Activated CD4-positive, alpha-beta T cell treated with anti-CD3 and anti-CD28 coated beads, Interleukin-2, amount 10 ng/mL, durations not matched to agents 7 days and 5 days (primary cell): ENCODE data around the gene KRTAP12-2. TPM values are rescaled to one million over a fixed set of nuclear protein-coding genes. Genes with fewer than 3 reads are reported as not detected.
A peak's percentile ranks its signal among the peaks of the same experiment; 100 is the strongest.

ENCODE experiments used
- CTCF ChIA-PET: fragments of 350-600 bp; sonication (Branson Sonifier 250); formaldehyde crosslinking; loops from one replicate; lab custom pipeline; 2021; ENCODE audit warnings: antibody characterized with exemption; lab: Charles Lee
- POLR2A ChIA-PET: fragments of 350-600 bp; sonication (Branson Sonifier 250); formaldehyde crosslinking; loops from one replicate; lab custom pipeline; 2021; ENCODE audit warnings: antibody characterized with exemption; lab: Charles Lee
- DNase-seq: peaks from one replicate; pipeline ENCODE4 v3.0.0-alpha.2; 2020
- H3K27ac Mint-ChIP-seq: one replicate; pipeline ENCODE4 v1.8.0; 2021; ENCODE audit warnings: mild to moderate bottlenecking, moderate library complexity, mixed read lengths
- H3K27me3 Mint-ChIP-seq: one replicate; pipeline ENCODE4 v1.8.0; 2021; ENCODE audit warnings: mixed read lengths
- H3K36me3 Mint-ChIP-seq: one replicate; pipeline ENCODE4 v1.8.0; 2021; ENCODE audit warnings: low read depth, mixed read lengths
- H3K4me1 Mint-ChIP-seq: one replicate; pipeline ENCODE4 v1.8.0; 2021; ENCODE audit warnings: mixed read lengths
- H3K4me3 Mint-ChIP-seq: one replicate; pipeline ENCODE4 v1.8.0; 2021; ENCODE audit warnings: mild to moderate bottlenecking, moderate library complexity, mixed read lengths
- H3K9me3 Mint-ChIP-seq: one replicate; pipeline ENCODE4 v1.8.0; 2021; ENCODE audit warnings: mixed read lengths
- total RNA-seq, 2 experiments: library from RNA; stranded (reverse); gene quantifications; one replicate each; pipeline ENCODE4 v1.2.3, GENCODE V29; 2021

KRTAP12-2 gene
- total RNA-seq, 2 experiments from 2014 or later: not detected

GRCh38 chr21:44708213-44708865, 41.6 kb upstream of the KRTAP12-2 start:
- no peak for DNase-seq
- CTCF ChIA-PET: interaction anchor here (0.8 to 1.6 kb wide), 2 partner anchors 14 to 85 kb away, joined by 3 read pairs; no protein-coding TSS in a partner anchor
- peaks cover 87% of the 10 kb centered on the region for H3K27me3 Mint-ChIP-seq

DNA sequence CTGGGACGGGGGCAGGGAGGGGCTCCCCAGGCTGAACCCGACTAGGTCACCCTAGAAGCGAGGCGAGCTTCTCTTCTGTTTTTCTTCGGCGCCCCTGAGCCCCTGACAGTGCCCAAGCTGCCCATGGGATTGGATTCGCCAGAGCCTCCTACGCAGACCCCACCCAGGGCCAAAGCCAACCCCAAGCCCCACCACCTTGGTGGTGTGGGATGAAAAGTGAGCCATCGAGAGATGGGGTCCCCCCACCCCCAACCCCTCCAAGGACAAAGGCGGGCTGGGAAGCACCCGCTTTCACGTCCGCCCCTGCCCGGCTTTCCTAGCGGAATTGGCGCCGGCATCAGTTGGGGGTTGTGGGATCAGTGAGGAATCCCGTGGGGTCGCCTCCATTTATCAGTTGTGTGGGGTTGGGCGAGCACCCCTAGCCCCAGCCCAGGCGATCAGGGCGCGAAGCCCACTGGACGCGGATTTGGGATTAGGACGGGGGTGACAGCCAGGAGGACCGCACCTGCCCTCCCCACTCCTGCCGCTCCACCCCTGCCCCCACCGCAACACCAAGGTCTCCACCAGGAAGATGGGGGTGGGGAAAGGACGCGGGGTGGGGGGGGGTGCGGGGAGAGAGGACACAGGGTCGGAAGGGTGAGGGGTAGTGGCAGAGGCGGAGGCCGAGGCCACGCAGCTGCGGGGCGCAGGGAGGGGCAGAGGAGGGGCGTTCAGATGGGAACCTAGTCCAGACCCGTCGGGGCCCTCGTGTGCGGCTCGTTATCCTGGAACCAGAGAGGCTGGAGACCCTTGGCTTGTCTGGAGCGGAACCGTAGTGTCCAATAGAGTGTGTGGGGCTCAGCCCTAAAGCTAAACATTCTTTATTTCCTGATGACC, 40.2 kb upstream of the KRTAP12-2 start:
- CTCF ChIA-PET: no interaction called here
- peaks cover 84% of the 10 kb centered on the region for H3K27me3 Mint-ChIP-seq
- peak overlapping the region; percentile 41 for H3K27ac Mint-ChIP-seq
- no peak for DNase-seq
- POLR2A ChIA-PET: no interaction called here
- H3K9me3 Mint-ChIP-seq: peaks cover 12% of the 10 kb centered on the region
- no peak overlapping the region for H3K4me3 Mint-ChIP-seq
- peaks cover 15% of the 10 kb centered on the region for H3K36me3 Mint-ChIP-seq
- peaks cover 9% of the 10 kb centered on the region for H3K4me1 Mint-ChIP-seq

More at GRCh38 chr21:44708213-44708865, 41.6 kb upstream of the KRTAP12-2 start:
- POLR2A ChIA-PET: no interaction called here
- H3K4me3 Mint-ChIP-seq: no peak overlapping the region
- peaks cover 12% of the 10 kb centered on the region for H3K9me3 Mint-ChIP-seq
- H3K36me3 Mint-ChIP-seq: peaks cover 15% of the 10 kb centered on the region
- peaks cover 9% of the 10 kb centered on the region for H3K4me1 Mint-ChIP-seq
- no peak overlapping the region for H3K27ac Mint-ChIP-seq

DNA sequence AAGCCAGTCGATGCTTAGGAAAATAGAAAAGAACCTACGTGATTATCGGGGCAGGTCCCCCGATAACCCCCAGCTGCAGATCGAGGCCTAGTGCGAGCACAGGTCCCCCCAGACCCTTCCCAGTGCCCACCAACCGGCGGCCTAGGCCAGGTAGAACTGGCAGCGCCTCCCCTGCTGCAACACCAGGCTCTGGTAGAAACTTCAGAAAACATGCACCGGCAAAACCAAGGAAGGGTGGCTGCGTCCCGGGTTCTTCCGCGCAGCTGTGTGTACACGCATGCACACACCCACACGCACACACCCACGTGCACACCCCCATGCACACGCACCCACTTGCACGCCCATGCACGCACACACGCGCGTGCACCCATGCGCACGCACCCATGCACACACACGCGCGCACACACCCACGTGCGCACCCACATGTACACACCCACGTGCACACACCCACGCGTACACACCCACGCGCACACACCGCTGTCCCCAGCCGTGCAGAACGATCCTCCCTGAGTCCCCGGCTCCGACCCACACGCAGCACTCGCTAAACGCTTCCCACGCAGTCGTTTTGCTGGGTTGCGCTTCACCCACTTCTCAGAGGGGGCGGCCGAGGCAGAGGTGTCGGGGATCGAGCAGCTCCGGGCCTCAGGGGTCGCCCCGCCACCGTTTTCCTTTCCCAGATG, 39.4 kb upstream of the KRTAP12-2 start:
- CTCF ChIA-PET: no interaction called here

DNA sequence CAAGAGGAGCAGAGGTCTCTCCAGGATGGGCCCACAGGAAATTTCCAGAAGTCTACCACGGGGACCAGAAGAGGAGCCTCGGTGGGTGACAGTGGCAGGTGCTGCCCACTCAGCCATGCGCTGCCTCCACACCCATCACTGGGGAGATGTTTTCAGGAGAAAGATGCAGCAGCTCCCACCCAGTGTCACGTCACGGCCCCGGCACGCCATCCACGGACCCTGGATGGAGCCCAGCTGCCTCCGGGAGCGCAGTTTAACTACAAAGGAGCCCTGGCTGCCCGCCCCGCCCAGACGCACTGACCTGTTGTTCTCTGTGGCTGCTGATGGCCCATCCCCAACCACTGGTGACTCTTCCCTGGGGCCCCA, 37.9 kb upstream of the KRTAP12-2 start:
- peaks cover 77% of the 10 kb centered on the region for H3K27me3 Mint-ChIP-seq
- no peak overlapping the region for H3K4me3 Mint-ChIP-seq
- POLR2A ChIA-PET: no interaction called here
- H3K4me1 Mint-ChIP-seq: peaks cover 3% of the 10 kb centered on the region
- H3K27ac Mint-ChIP-seq: no peak overlapping the region
- H3K36me3 Mint-ChIP-seq: peaks cover 15% of the 10 kb centered on the region
- no peak for DNase-seq
- peaks cover 12% of the 10 kb centered on the region for H3K9me3 Mint-ChIP-seq
- CTCF ChIA-PET: interaction anchor here (0.7 kb wide), 1 partner anchor 767 kb away, joined by 3 read pairs; no protein-coding TSS in a partner anchor

More for the DNA sequence above, 39.4 kb upstream of the KRTAP12-2 start:
- Mint-ChIP-seq H3K9me3 (peaks cover 12% of the 10 kb centered on the region), H3K27me3 (peaks cover 83% of the 10 kb centered on the region), H3K4me3 (no peak overlapping the region), H3K36me3 (peaks cover 15% of the 10 kb centered on the region), H3K27ac (peak overlapping the region; percentile 41), H3K4me1 (peaks cover 6% of the 10 kb centered on the region)
- POLR2A ChIA-PET: no interaction called here
- DNase-seq: no peak

DNA sequence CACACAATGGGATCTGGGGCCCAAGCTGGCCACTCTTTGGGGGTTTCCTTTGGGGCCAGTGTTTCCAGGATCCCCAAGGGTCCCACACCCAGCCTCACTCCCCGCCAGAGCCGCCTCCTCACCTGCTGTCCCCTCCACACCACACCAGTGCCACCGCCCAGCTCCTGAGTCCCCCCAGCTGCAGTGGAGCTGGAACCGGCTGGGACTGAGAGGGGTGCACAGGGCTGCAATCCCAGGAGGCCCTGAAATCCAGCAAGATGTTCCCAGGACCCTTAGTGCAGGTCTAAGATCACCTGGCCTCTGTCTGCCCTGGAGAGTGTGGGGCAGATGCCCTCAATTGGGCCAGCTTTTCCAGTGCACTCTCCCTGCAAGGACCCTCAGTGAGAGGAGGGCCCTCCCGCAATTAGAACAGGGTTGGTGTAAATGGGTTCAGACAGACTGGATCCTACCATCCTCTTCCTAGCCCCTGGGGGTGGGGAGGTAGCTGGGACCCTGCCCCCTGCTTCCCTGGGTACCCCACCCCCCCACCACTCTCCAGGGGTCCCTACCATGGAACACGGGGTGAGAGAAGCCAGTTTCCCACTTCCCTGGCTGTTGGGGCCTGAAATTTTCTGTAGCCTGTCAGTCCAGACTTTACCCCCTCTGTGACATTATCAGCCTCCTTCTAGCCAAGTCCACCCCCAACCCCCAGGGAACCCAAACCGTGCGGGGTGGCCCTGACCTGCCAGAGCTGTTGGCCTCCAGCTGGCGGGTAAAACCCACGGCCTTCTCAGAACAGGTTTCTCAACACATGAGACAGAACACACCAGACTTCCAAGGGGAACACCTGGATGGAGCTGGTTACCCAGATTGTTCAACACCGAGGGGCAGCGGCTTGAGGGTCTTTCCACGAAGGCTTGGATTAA, 37.3 kb upstream of the KRTAP12-2 start:
- H3K4me3 Mint-ChIP-seq: no peak overlapping the region
- peaks cover 74% of the 10 kb centered on the region for H3K27me3 Mint-ChIP-seq
- peaks cover 15% of the 10 kb centered on the region for H3K36me3 Mint-ChIP-seq
- CTCF ChIA-PET: interaction anchor here (0.7 kb wide), 1 partner anchor 766 kb away, joined by 3 read pairs; no protein-coding TSS in a partner anchor
- H3K9me3 Mint-ChIP-seq: peaks cover 12% of the 10 kb centered on the region
- no peak overlapping the region for H3K27ac Mint-ChIP-seq
- no peaks in the 10 kb centered on the region for H3K4me1 Mint-ChIP-seq
- POLR2A ChIA-PET: no interaction called here
- no peak for DNase-seq

GRCh38 chr21:44702973-44703730, 36.4 kb upstream of the KRTAP12-2 start:
- H3K27me3 Mint-ChIP-seq: peaks cover 75% of the 10 kb centered on the region
- H3K9me3 Mint-ChIP-seq: peaks cover 12% of the 10 kb centered on the region
- H3K27ac Mint-ChIP-seq: peak overlapping the region; percentile 57
- no peak overlapping the region for H3K4me3 Mint-ChIP-seq
- ChIA-PET POLR2A (no interaction called here), CTCF (no interaction called here)
- no peaks in the 10 kb centered on the region for H3K4me1 Mint-ChIP-seq
- peaks cover 15% of the 10 kb centered on the region for H3K36me3 Mint-ChIP-seq
- no peak for DNase-seq

DNA sequence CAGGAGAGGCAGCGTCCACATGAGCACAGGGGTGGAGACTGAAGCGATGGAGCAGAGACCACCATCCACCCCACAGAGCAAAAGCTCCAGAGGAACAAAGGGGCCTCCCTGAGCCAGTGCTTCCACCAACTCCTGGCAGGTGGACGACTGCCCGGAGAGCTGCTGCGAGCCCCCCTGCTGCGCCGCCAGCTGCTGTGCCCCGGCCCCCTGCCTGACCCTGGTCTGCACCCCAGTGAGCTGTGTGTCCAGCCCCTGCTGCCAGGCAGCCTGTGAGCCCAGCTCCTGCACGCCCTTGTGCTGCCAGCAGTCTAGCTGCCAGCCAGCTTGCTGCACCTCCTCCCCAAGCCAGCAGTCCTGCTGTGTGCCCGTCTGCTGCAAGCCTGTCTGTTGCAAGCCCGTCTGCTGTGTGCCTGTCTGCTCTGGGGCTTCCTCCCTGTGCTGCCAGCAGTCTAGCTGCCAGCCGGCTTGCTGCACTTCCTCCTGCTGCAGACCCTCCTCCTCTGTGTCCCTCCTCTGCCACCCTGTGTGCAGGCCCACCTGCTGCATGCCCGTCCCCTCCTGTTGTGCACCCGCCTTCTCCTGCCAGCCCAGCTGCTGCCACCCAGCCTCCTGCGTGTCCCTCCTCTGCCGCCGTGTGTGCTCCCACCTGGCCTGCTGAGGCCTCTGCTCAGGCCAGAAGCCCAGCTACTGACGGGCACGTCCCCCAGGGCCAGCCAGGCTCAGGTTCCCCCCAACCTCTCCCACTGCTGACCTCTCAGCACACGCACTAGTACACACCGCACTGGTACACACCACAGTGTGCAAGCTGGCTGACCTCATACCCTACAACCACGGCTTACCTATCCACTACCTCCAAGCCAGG, 35.6 kb upstream of the KRTAP12-2 start:
- CTCF ChIA-PET: interaction anchor here (0.9 kb wide), 1 partner anchor 9 kb away, joined by 3 read pairs; the partner anchor contains the start of gene TSPEAR

GRCh38 chr21:44701541-44701940, 34.8 kb upstream of the KRTAP12-2 start:
- CTCF ChIA-PET: interaction anchor here (0.7 to 0.9 kb wide), 2 partner anchors 9 to 21 kb away, joined by 3 to 5 read pairs; partner anchors contain the start of gene TSPEAR
- no peak overlapping the region for H3K27ac Mint-ChIP-seq
- POLR2A ChIA-PET: no interaction called here
- H3K9me3 Mint-ChIP-seq: peaks cover 12% of the 10 kb centered on the region
- DNase-seq: no peak
- peaks cover 75% of the 10 kb centered on the region for H3K27me3 Mint-ChIP-seq
- no peaks in the 10 kb centered on the region for H3K4me1 Mint-ChIP-seq
- peaks cover 15% of the 10 kb centered on the region for H3K36me3 Mint-ChIP-seq
- no peak overlapping the region for H3K4me3 Mint-ChIP-seq

More for the DNA sequence above, 35.6 kb upstream of the KRTAP12-2 start:
- Mint-ChIP-seq H3K9me3 (peaks cover 12% of the 10 kb centered on the region), H3K4me1 (no peaks in the 10 kb centered on the region), H3K27me3 (peaks cover 75% of the 10 kb centered on the region), H3K36me3 (peaks cover 15% of the 10 kb centered on the region), H3K27ac (peak overlapping the region; percentile 57), H3K4me3 (no peak overlapping the region)
- no peak for DNase-seq
- POLR2A ChIA-PET: no interaction called here

DNA sequence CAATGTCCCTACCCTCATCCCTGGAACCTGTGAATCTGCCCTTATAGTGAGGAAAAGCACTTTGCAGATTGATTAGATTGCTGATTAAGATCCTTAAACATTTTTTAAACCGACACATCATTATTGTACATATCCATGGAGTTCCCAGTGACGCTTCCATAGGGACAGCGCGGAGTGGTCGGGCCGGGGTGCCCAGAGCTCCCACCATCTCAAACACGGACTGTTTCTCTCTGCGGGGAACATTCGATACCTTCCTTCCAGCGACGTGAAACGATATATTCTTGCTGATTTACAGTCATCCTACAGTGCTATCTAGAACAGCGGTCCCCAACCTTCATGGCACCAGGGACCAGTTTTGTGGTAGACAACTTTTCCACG, 34.3 kb upstream of the KRTAP12-2 start:
- H3K27me3 Mint-ChIP-seq: peaks cover 73% of the 10 kb centered on the region
- ChIA-PET CTCF (interaction anchor here (0.7 to 0.9 kb wide), 2 partner anchors 10 to 21 kb away, joined by 3 to 5 read pairs; partner anchors contain the start of gene TSPEAR), POLR2A (no interaction called here)
- no peak overlapping the region for H3K4me3 Mint-ChIP-seq
- no peak for DNase-seq
- no peaks in the 10 kb centered on the region for H3K4me1 Mint-ChIP-seq
- H3K27ac Mint-ChIP-seq: no peak overlapping the region
- peaks cover 9% of the 10 kb centered on the region for H3K9me3 Mint-ChIP-seq
- peaks cover 10% of the 10 kb centered on the region for H3K36me3 Mint-ChIP-seq

DNA sequence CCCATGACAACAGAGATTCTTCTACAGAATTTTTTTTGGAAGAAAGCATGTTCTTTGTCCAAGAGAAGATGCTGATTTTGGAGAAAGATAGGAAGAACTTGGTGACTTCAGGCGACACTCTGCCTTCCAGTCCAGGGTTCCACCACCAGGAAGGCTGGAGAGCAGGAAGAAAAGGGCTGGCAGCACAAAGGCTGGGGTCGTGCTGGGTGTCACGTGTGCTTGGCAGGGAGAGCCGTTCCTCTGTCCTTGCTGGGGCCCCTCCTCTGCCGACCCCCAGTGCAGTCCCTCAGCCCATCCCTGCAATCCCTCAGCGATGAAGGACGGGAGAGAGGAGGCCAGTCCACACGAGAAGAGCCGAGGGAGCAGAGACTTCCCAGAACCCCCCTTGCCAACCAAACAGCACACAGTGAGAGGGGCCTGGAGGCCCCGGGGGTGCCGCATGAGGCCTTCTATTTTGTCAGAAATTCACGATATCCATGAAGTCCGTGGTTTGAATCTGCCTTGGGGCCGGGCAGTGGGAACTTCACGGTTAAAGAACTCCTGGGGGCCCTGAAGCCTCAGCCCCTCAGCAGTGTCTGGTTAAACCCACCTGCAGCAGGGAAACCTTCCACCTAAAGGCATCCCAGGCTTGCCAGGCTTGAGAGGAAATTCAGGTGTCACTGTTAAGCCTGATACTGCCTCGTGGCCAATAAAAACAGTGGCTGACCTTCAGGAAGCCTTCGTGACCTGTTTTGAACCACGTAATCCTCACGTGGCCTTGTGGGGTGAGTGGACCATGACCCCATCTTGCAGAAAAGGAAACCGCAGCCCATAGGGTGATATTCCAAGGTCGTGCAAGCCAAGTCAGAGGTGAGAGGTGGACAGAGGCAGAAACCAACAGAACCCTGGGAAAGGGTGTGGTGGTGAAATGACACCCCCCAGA, 33.6 kb upstream of the KRTAP12-2 start:
- no peak for DNase-seq
- ChIA-PET CTCF (interaction anchor here (1.2 kb wide), 1 partner anchor 30 kb away, joined by 3 read pairs; no protein-coding TSS in a partner anchor), POLR2A (no interaction called here)
- Mint-ChIP-seq H3K27me3 (peaks cover 72% of the 10 kb centered on the region), H3K4me1 (no peaks in the 10 kb centered on the region), H3K9me3 (peaks cover 5% of the 10 kb centered on the region), H3K4me3 (no peak overlapping the region), H3K36me3 (peaks cover 6% of the 10 kb centered on the region), H3K27ac (no peak overlapping the region)
